GM12875 (cell line): Measurements from ENCODE around the gene RHOBTB3.
"Not testable (repeated sequence)": the region's sequence is repeated elsewhere in the genome, so short reads cannot be mapped to it uniquely, and the experiment has no call there.

ENCODE experiments used
- H3K4me3 ChIP-seq: one replicate; pipeline ENCODE4 v1.5.1; 2011; ENCODE audit warnings: low read depth, low read length, control low read depth
- TF ChIP-seq, protein P1 (sequence below): IDR thresholded peaks from 2 replicates; pipeline ENCODE4 v1.5.1; 2011; ENCODE audit warnings: low read depth, mild to moderate bottlenecking, control low read depth, inconsistent platforms, low read length, moderate library complexity, borderline replicate concordance; ENCODE audit not compliant: insufficient read depth

The RHOBTB3 gene

DNA sequence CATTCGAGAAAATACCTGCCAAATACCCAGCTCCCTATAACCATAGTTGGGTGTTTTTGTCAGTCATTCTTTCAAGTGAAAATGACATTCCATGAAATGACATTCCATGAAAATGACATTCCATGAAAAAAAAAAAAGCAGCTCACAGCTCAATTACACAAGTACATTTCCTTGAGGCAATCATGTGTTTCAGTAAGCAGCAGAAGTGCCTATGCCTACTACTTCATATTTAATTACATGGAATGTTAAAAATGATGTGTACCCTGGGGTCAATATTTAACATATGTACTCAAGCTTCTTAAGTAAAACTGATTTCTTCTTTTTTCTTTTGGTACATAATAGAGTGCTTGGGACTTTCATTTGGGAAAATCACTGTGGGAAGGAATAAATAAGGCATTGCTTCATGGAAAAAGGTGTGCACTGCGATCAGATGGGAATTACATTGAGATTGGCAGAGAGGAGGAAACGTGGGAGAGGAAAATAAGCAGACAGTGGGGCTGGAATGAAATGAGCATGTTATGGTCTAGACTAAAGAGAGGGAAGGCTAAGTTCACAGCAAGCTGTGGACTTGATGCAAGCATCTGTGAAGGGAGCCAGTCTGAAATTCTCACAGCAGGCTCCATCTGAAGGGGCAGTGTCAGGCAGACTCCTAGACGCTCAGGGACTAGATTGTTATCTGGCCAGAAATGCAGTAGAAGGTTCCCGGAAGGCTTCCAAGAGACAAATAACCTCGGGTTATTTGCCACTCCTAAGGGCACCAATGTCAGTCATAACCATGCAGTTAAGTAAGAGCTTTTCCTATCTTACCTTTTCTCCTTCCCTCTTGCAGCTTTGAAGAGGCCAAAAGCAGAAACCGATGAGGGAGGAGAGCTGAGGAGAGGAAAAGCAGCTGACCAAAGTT is 33.1 kb upstream of the RHOBTB3 start:
- H3K4me3 ChIP-seq = no peak overlapping the region
- TF ChIP-seq, protein P1, sequence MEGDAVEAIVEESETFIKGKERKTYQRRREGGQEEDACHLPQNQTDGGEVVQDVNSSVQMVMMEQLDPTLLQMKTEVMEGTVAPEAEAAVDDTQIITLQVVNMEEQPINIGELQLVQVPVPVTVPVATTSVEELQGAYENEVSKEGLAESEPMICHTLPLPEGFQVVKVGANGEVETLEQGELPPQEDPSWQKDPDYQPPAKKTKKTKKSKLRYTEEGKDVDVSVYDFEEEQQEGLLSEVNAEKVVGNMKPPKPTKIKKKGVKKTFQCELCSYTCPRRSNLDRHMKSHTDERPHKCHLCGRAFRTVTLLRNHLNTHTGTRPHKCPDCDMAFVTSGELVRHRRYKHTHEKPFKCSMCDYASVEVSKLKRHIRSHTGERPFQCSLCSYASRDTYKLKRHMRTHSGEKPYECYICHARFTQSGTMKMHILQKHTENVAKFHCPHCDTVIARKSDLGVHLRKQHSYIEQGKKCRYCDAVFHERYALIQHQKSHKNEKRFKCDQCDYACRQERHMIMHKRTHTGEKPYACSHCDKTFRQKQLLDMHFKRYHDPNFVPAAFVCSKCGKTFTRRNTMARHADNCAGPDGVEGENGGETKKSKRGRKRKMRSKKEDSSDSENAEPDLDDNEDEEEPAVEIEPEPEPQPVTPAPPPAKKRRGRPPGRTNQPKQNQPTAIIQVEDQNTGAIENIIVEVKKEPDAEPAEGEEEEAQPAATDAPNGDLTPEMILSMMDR = no peak

DNA sequence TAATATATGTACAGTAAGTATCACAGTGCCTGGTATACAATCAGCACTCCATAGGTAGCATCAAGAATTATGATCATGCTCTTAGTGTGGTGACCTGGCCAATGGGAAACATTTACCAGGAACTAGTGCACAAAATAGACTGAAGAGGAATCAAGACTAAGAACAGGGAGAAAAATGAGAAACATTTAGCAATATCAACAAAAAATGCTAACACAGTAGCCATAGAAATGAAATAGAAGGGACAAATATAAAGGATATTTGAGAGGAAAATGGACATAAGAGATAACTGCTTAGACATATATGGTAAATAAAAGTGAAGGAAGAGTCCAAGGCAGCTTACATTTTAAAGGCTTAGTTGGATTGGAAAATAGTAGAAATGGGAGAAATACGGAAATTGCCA is 31.8 kb upstream of the RHOBTB3 start:
- TF ChIP-seq, protein P1 = no peak
- no peak overlapping the region for H3K4me3 ChIP-seq

DNA sequence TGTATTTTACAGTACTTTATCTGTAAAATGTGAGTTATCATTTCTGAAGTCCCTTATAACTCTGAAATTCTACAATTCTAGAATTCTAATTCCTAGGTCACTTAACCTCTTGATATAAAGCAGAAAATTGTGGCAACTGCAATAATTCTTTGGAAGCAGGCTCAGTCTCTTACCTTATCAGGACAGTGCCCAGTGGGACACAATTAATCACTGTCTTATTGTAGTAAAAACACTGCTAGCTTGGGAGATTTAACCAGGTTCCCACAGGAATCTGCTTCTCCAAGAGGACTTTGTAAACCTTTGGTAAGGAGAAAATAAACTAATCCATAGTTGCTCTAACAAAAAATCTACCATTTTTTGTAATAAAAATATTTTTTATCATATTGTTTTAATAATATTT is 30.1 kb upstream of the RHOBTB3 start:
- TF ChIP-seq, protein P1 = no peak
- H3K4me3 ChIP-seq = no peak overlapping the region

- H3K4me3 ChIP-seq = no peak overlapping the region
- TF ChIP-seq, protein P1 = no peak
Observed at GRCh38 chr5:95704150-95704549, 27.0 kb upstream of the RHOBTB3 start.

DNA sequence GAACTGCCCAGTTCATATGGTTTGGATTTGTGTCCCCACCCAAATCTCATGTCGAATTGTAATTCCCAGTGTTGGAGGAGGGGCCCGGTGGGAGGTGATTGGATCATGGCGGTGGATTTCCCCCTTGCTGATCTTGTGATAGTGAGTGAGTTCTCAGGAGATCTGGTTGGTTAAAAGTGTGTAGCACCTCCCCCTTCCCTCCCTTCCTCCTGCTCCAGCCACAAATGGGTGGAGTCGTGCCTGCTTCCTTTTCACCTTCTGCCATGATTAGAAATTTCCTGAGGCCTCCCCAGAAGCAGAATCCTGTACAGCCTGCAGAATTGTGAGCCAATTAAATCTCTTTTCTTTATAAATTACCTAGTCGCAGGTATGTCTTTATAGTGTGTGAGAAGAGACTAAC is 24.9 kb upstream of the RHOBTB3 start:
- not testable (repeated sequence) for H3K4me3 ChIP-seq

DNA sequence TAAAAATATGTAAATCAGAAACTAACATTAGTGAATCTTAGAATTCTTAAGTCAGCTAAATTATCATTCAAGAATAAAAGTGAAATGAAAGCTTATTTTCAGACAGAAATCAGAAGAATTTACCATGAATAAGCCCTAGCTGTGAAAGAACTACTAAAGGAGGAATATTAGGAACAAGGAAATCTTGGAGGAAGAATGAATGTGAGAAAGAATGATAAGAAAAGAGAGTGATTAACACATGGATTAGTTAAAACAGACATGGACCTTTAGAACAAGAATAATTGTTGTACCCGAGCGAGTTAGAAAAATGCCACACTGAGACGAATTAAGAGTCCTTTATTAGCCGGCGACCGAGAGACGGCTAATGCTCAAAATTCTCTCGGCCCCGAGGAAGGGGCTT is 24.1 kb upstream of the RHOBTB3 start:
- TF ChIP-seq, protein P1 = no peak
- no peak overlapping the region for H3K4me3 ChIP-seq

DNA sequence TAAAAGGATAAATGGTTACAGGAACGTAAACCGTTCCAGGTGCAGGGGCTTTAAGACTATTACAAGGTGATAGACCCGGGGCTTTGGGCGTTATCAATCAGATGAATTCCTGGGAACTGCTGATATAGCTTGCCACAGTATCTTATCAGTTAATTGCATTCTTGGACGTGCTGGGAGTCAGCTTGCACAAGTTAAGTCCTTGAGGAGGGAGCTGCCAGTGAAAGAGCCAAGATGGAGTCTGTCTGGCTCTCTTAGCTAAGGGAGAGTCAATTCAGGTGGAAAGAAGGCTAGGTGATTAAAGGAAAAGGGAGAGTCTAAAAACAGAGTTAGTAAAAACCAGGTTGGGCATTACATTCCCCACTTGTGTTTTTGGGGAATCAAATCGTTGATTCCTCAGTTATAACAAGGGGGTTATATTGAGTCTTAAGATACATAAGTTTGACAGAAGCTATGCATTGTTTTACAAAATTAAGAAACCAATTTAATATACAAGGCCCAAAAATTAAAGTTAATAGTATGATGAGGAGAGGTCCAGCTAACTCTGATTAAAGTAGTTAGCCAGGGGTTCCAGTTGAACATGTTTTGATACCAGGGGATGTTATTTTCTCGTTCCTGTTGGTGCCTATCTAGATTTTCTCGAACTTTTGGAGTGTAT is 23.5 kb upstream of the RHOBTB3 start:
- not testable (repeated sequence) for H3K4me3 ChIP-seq

- H3K4me3 ChIP-seq = no peak overlapping the region
Observed at GRCh38 chr5:95708876-95709275, 22.3 kb upstream of the RHOBTB3 start.

More at GRCh38 chr5:95708876-95709275, 22.3 kb upstream of the RHOBTB3 start:
- TF ChIP-seq, protein P1 = no peak
